Fibroblast of mammary gland (primary cell): ENCODE data around the gene CHAT.
A peak's percentile ranks its signal among the peaks of the same experiment; 100 is the strongest.

ENCODE experiments used
- DNase-seq: peaks from one replicate; pipeline ENCODE4 v3.0.0-alpha.2; 2010; ENCODE audit warnings: low read depth
- H3K4me3 ChIP-seq: 2 replicates; pipeline ENCODE4 v1.5.1; 2011; ENCODE audit warnings: low read depth, mild to moderate bottlenecking, low read length, moderate library complexity; ENCODE audit not compliant: control insufficient read depth
- TF ChIP-seq, protein P1 (sequence below): conservative IDR thresholded peaks from 2 replicates; pipeline ENCODE4 v1.5.1; 2011; ENCODE audit warnings: low read depth, low read length, inconsistent platforms; ENCODE audit not compliant: control insufficient read depth, insufficient read depth

CHAT gene

DNA sequence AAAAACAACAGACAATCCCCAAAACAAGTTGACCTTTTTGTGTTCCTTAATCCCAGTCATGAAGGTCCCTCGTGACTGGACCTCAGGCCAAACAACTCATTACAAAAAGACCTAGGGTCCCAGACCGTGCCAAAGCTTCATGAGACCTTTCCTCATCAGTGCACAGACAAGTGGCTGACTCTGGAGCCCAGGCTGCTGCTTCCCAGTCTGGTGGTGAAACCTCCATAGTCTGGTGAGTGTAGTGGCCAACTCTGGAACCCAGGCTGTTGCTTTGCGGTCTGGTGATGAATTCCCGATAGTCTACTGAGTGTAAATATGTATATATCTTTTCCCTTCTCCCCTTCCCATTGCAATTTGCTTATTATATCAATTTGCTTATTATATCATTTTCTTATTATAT, 25.9 kb upstream of the CHAT start:
- no peak for DNase-seq
- H3K4me3 ChIP-seq: no peak overlapping the region
- TF ChIP-seq, protein P1, sequence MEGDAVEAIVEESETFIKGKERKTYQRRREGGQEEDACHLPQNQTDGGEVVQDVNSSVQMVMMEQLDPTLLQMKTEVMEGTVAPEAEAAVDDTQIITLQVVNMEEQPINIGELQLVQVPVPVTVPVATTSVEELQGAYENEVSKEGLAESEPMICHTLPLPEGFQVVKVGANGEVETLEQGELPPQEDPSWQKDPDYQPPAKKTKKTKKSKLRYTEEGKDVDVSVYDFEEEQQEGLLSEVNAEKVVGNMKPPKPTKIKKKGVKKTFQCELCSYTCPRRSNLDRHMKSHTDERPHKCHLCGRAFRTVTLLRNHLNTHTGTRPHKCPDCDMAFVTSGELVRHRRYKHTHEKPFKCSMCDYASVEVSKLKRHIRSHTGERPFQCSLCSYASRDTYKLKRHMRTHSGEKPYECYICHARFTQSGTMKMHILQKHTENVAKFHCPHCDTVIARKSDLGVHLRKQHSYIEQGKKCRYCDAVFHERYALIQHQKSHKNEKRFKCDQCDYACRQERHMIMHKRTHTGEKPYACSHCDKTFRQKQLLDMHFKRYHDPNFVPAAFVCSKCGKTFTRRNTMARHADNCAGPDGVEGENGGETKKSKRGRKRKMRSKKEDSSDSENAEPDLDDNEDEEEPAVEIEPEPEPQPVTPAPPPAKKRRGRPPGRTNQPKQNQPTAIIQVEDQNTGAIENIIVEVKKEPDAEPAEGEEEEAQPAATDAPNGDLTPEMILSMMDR: no peak

DNA sequence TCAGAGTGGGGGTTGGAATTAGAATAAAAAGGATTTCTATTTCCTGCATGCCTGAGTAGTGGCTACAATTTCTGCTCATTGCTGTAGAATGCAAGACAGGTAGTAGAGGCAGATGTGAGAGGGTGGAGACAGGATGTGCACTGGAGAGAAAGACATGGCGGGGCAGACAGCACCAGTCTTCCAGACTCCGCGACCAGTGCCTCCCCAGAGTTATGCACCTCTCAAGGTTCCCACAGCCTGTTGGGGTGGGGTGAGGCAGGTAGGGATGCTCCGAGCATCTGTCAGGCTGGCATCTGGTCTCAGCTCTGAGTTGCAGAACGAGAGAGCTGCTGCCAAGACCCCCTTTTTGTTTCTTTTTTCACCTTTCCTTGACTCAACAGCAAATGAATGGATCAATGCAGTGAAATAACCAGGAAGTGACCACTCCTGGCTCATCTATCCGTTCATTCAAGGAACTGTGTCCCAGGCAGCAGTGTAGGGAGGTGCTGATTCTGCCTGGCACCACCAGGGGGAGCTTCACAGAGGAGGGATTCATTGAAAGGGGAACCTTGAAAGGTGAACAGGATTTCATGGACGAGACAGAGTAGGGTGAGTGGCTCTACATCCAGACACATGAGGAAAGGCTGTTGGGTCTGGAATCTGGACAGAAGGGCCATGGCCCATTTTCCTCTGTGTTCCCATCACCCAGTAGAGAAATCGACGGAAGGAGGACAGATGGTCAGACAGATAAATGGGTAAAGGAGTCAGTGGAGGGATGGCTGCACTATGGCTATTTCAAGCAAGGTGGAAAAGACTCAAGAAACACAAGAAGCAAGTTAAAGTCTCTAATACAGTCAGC, 20.9 kb upstream of the CHAT start:
- TF ChIP-seq, protein P1: peak; percentile 99
- H3K4me3 ChIP-seq: no peak overlapping the region
- DNase-seq: peak; percentile 47

DNA sequence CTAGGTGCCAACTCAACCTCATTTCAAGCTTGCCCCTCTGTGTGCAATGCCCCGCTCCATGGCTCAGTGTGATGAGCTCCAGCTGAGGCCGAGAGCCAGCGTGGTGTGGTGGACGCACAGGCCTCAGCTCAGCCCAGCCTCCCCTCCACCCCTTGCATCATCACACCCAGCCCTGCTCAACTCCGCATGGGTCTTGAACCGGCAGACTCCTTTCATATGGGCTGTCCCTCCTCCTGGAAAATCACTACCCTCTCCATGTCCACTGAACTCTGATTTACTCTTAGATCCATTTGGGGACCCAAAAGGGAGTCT, 20.3 kb upstream of the CHAT start:
- DNase-seq: no peak
- TF ChIP-seq, protein P1: no peak
- no peak overlapping the region for H3K4me3 ChIP-seq

DNA sequence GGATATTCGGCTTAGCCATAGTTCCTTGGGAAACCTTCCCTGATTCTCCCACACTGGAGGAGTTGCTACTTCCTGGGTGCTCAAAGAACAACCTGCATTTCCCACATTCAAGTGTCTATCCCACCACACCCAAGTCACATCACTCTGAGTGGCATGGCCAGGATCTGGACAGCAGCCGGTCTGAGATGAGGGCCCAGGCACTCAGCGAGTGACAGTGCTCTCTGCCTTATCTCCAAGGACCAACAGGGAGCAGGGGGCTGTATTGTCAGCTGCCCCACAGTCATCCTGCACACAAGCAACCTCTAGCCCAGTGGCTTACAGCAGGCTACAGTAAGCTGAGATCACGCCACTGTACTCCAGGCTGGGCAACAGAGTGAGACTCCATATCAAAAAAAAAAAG, 19.8 kb upstream of the CHAT start:
- TF ChIP-seq, protein P1: no peak
- no peak for DNase-seq
- H3K4me3 ChIP-seq: no peak overlapping the region

DNA sequence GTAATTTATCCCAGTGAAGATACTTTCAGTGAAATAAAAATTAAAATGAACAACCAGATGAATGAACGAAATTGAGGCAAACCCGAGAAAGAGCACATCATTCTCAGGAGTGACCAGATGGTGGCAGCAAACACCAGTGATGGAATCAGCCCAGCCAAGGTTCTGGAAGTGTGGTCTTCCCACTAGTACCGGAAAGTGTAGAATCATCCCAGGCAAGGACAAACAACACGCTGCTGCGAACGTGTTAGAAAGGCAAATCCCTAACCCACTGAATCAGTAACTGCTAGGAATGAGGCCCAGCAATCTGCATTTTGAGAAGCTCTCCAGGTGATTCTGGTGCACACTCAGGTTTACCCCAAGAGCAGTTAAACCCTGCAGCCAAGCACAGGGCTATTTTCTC, 19.2 kb upstream of the CHAT start:
- peak; percentile 70 for DNase-seq
- H3K4me3 ChIP-seq: no peak overlapping the region
- TF ChIP-seq, protein P1: peak; percentile 83

DNA sequence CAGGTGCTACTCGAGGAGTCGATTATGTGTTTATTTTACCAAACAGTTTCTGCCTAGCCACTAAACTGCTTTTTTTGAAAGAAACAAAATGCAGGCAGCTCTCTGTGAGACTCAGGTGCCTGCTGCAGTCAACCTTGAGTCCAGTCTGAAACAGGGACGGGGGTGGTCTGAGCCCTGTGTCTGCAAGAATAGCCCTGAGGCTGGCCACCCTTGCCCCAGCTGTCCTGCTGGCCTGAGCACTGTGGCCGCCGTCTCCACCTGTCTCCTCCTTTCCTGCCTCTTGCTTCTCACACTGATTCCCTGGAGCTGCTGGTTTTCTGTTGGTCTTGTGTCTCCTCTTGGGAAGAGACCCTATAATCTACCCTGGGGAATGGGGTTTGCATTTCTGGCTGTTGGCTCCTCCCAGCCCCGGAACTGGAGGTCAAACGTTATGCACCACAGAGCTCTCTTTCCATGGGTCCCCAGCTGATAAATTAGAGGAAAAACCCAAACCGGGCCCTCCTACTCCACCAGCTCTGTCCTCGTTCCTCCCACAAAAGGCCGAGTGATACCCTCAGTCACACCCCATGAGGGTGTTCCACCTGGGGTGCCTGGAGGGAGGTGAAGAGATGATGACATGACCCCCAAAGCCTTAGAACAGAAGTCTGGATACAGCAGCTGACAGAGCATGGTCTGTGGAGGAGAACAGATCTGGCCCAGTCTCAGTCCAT, 18.7 kb upstream of the CHAT start:
- H3K4me3 ChIP-seq: no peak overlapping the region
- no peak for DNase-seq
- TF ChIP-seq, protein P1: no peak
